ENCODE measurements around the gene DCDC2. TPM values are rescaled to one million over a fixed set of nuclear protein-coding genes. Genes with fewer than 3 reads are reported as not detected.
"Not testable (repeated sequence)": the region's sequence is repeated elsewhere in the genome, so short reads cannot be mapped to it uniquely, and the experiment has no call there.

The DCDC2 gene
- total RNA-seq, 3 donors from 2014 or later, result 8.9 to 9.5 TPM; not detected in 1

GRCh38 chr6:24307881-24308280 lies 50.0 kb downstream of the DCDC2 start:
- no peaks in the 10 kb centered on the region for H3K4me1 ChIP-seq
- TF ChIP-seq CTCF (IDR thresholded peaks at IDR 0.05), result no peak
- TF ChIP-seq POLR2AphosphoS5 (IDR thresholded peaks at IDR 0.05), result no peak
- no peak for TF ChIP-seq POLR2A (IDR thresholded peaks at IDR 0.05)
- intact Hi-C loops (cut with DNase I; ENCODE audit: low total_unique reads), result no loop called here
- H3K4me3 ChIP-seq, result no peak overlapping the region
- H3K36me3 ChIP-seq, result no peaks in the 10 kb centered on the region
- H3K9me3 ChIP-seq, result peaks cover 0 to 5% of the 10 kb centered on the region in 2 donors
- no peak overlapping the region for H3K27ac ChIP-seq
- no peak for DNase-seq (ENCODE audit: low spot score in 2 of 2)
- no peaks in the 10 kb centered on the region for H3K27me3 ChIP-seq

- peaks cover 0 to 5% of the 10 kb centered on the region in 2 donors for H3K9me3 ChIP-seq
- TF ChIP-seq CTCF (IDR thresholded peaks at IDR 0.05) (no peak), POLR2AphosphoS5 (IDR thresholded peaks at IDR 0.05) (no peak), POLR2A (IDR thresholded peaks at IDR 0.05) (no peak)
- intact Hi-C loops (cut with DNase I; ENCODE audit: low total_unique reads), result no loop called here
- DNase-seq (ENCODE audit: low spot score in 2 of 2), result no peak
- H3K27ac ChIP-seq, result no peak overlapping the region
- no peaks in the 10 kb centered on the region for H3K27me3 ChIP-seq
- H3K4me1 ChIP-seq, result no peaks in the 10 kb centered on the region
- no peak overlapping the region for H3K4me3 ChIP-seq
- H3K36me3 ChIP-seq, result no peaks in the 10 kb centered on the region
Observed at GRCh38 chr6:24306936-24307335, 50.9 kb downstream of the DCDC2 start.

GRCh38 chr6:24306038-24306437 lies 51.8 kb downstream of the DCDC2 start:
- no peak overlapping the region for H3K4me3 ChIP-seq
- intact Hi-C loops (cut with DNase I; ENCODE audit: low total_unique reads), result no loop called here
- TF ChIP-seq POLR2A (IDR thresholded peaks at IDR 0.05), result no peak
- no peak for TF ChIP-seq CTCF (IDR thresholded peaks at IDR 0.05)
- no peak for TF ChIP-seq POLR2AphosphoS5 (IDR thresholded peaks at IDR 0.05)
- H3K4me1 ChIP-seq, result no peaks in the 10 kb centered on the region
- no peaks in the 10 kb centered on the region for H3K9me3 ChIP-seq
- no peak for DNase-seq (ENCODE audit: low spot score in 2 of 2)
- no peaks in the 10 kb centered on the region for H3K27me3 ChIP-seq
- H3K27ac ChIP-seq, result no peak overlapping the region
- no peaks in the 10 kb centered on the region for H3K36me3 ChIP-seq

GRCh38 chr6:24296944-24297343 lies 60.9 kb downstream of the DCDC2 start:
- Histone ChIP-seq H3K4me3 (no peak overlapping the region), H3K9me3 (no peaks in the 10 kb centered on the region), H3K27me3 (no peaks in the 10 kb centered on the region), H3K27ac (no peak overlapping the region), H3K36me3 (no peaks in the 10 kb centered on the region), H3K4me1 (no peaks in the 10 kb centered on the region)
- DNase-seq (ENCODE audit: low spot score in 2 of 2), result no peak
- intact Hi-C loops (cut with DNase I; ENCODE audit: low total_unique reads), result no loop called here
- no peak for TF ChIP-seq POLR2A (IDR thresholded peaks at IDR 0.05)
- no peak for TF ChIP-seq CTCF (IDR thresholded peaks at IDR 0.05)
- TF ChIP-seq POLR2AphosphoS5 (IDR thresholded peaks at IDR 0.05), result no peak

- H3K36me3 ChIP-seq; H3K27me3 ChIP-seq; intact Hi-C loops (cut with DNase I; ENCODE audit: low total_unique reads); H3K4me1 ChIP-seq; H3K4me3 ChIP-seq; DNase-seq (ENCODE audit: low spot score in 2 of 2); H3K27ac ChIP-seq; H3K9me3 ChIP-seq: not testable (repeated sequence)
Observed at GRCh38 chr6:24293852-24294251, 64.0 kb downstream of the DCDC2 start.

- TF ChIP-seq CTCF (IDR thresholded peaks at IDR 0.05), result no peak
- no peak for TF ChIP-seq POLR2A (IDR thresholded peaks at IDR 0.05)
- TF ChIP-seq POLR2AphosphoS5 (IDR thresholded peaks at IDR 0.05), result no peak
- intact Hi-C loops (cut with DNase I; ENCODE audit: low total_unique reads), result no loop called here
- H3K4me3 ChIP-seq, result no peak overlapping the region
- H3K4me1 ChIP-seq, result no peaks in the 10 kb centered on the region
- H3K27ac ChIP-seq, result no peak overlapping the region
- DNase-seq (ENCODE audit: low spot score in 2 of 2), result no peak
- H3K9me3 ChIP-seq, result no peaks in the 10 kb centered on the region
- no peaks in the 10 kb centered on the region for H3K27me3 ChIP-seq
- no peaks in the 10 kb centered on the region for H3K36me3 ChIP-seq
Observed at GRCh38 chr6:24287239-24287638, 70.6 kb downstream of the DCDC2 start.

Measured in breast epithelium (tissue), 4 donors.